GM23338 (cell line): ENCODE measurements around the gene GLCCI1. TPM values are rescaled to one million over a fixed set of nuclear protein-coding genes. Genes with fewer than 3 reads are reported as not detected.

Experiments used
- ATAC-seq: fragments of 200-7000 bp; cut with Tn5 transposase; 3 replicates; pipeline ENCODE4 v1.9.1; 2020
- DNase-seq: peaks from one replicate; pipeline ENCODE4 v3.0.0-alpha.2; 2015; ENCODE audit warnings: low spot score
- H2AFZ ChIP-seq: fragments of 200-600 bp; sonication (generic); 2 replicates; pipeline ENCODE4 v1.8.0; 2016; ENCODE audit warnings: antibody characterized with exemption, mild to moderate bottlenecking, moderate library complexity
- H3F3A ChIP-seq: fragments of 200-600 bp; sonication (generic); replicated peaks from 2 replicates; pipeline ENCODE4 v1.8.0; 2017; ENCODE audit warnings: antibody characterized with exemption, mixed run types, low read depth
- H3K27ac ChIP-seq: fragments of 200-600 bp; sonication (generic); 2 replicates; pipeline ENCODE4 v1.6.1; 2016; ENCODE audit warnings: low read depth
- H3K27me3 ChIP-seq: fragments of 200-600 bp; sonication (generic); 2 replicates; pipeline ENCODE4 v1.8.0; 2016; ENCODE audit warnings: mild to moderate bottlenecking, mixed run types, moderate library complexity; ENCODE audit not compliant: insufficient read depth
- H3K36me3 ChIP-seq: fragments of 200-600 bp; sonication (generic); 2 replicates; pipeline ENCODE4 v1.8.0; 2016; ENCODE audit warnings: mild to moderate bottlenecking; ENCODE audit not compliant: insufficient read depth
- H3K4me1 ChIP-seq: fragments of 200-600 bp; sonication (generic); 2 replicates; pipeline ENCODE4 v1.8.0; 2016; ENCODE audit warnings: mild to moderate bottlenecking, moderate library complexity; ENCODE audit not compliant: insufficient read depth
- H3K4me2 ChIP-seq: fragments of 200-600 bp; sonication (generic); 2 replicates; pipeline ENCODE4 v1.7.1; 2017; ENCODE audit warnings: mixed run types
- H3K4me3 ChIP-seq: fragments of 200-600 bp; sonication (generic); 2 replicates; pipeline ENCODE4 v1.6.1; 2016; ENCODE audit warnings: mixed run types
- H3K79me2 ChIP-seq: fragments of 200-600 bp; sonication (generic); replicated peaks from 2 replicates; pipeline ENCODE4 v1.8.0; 2017; ENCODE audit warnings: mild to moderate bottlenecking; ENCODE audit not compliant: insufficient read depth
- H3K9me2 ChIP-seq: fragments of 200-600 bp; sonication (generic); 2 replicates; pipeline ENCODE4 v1.8.0; 2017; ENCODE audit not compliant: insufficient read depth
- H4K20me1 ChIP-seq: fragments of 200-600 bp; sonication (generic); replicated peaks from 2 replicates; pipeline ENCODE4 v1.8.0; 2017; ENCODE audit warnings: mild to moderate bottlenecking; ENCODE audit not compliant: insufficient read depth
- H3K27ac Mint-ChIP-seq: 2 replicates; pipeline ENCODE4 v1.8.0; 2020; ENCODE audit warnings: inconsistent platforms, mild to moderate bottlenecking, moderate library complexity, mixed read lengths
- H3K27me3 Mint-ChIP-seq: 3 replicates; pipeline ENCODE4 v1.8.0; 2022; ENCODE audit warnings: low read depth, mild to moderate bottlenecking, moderate library complexity, mixed read lengths, inconsistent platforms; ENCODE audit not compliant: insufficient read depth, poor library complexity
- H3K36me3 Mint-ChIP-seq: 3 replicates; pipeline ENCODE4 v1.8.0; 2021; ENCODE audit warnings: low read depth, mild to moderate bottlenecking, inconsistent platforms, moderate library complexity, mixed read lengths
- H3K4me1 Mint-ChIP-seq: 3 replicates; pipeline ENCODE4 v1.8.0; 2020; ENCODE audit warnings: mild to moderate bottlenecking, inconsistent platforms, mixed read lengths
- H3K4me3 Mint-ChIP-seq: 3 replicates; pipeline ENCODE4 v1.8.0; 2021; ENCODE audit warnings: moderate library complexity, mild to moderate bottlenecking, inconsistent platforms, mixed read lengths
- H3K9me3 Mint-ChIP-seq: 3 replicates; pipeline ENCODE4 v1.8.0; 2020; ENCODE audit warnings: moderate library complexity, mild to moderate bottlenecking, inconsistent platforms, mixed read lengths
- CREB1 ChIP-seq: fragments of 250-450 bp; sonication (Bioruptor Pico); IDR thresholded peaks from 2 replicates; pipeline ENCODE4 v1.5.0; 2020; ENCODE audit warnings: low read depth, mild to moderate bottlenecking, moderate library complexity
- EZH2 ChIP-seq: fragments of 200-600 bp; sonication (generic); IDR thresholded peaks from one replicate; pipeline ENCODE4 v1.8.0; 2017; ENCODE audit warnings: antibody characterized with exemption, mild to moderate bottlenecking, low read depth; ENCODE audit not compliant: unreplicated experiment
- EZH2phosphoT487 ChIP-seq: fragments of 200-600 bp; sonication (generic); IDR thresholded peaks from one replicate; pipeline ENCODE4 v1.8.1; 2018; ENCODE audit warnings: antibody characterized with exemption; ENCODE audit not compliant: unreplicated experiment
- JUNB ChIP-seq: IDR thresholded peaks from one replicate; pipeline ENCODE4 v1.6.1; 2016; ENCODE audit warnings: antibody characterized with exemption; ENCODE audit not compliant: unreplicated experiment
- NANOG ChIP-seq: IDR thresholded peaks from 2 replicates; pipeline ENCODE4 v1.6.1; 2016; ENCODE audit warnings: antibody characterized with exemption, borderline replicate concordance
- POLR2AphosphoS5 ChIP-seq: IDR thresholded peaks from 2 replicates; pipeline ENCODE4 v1.6.1; 2016; ENCODE audit warnings: antibody characterized with exemption, low read depth
- STAT1 ChIP-seq: IDR thresholded peaks from one replicate; pipeline ENCODE4 v1.6.1; 2016; ENCODE audit warnings: antibody characterized with exemption; ENCODE audit not compliant: unreplicated experiment
- ZNF114 ChIP-seq: fragments of 250-450 bp; sonication (Bioruptor Pico); IDR thresholded peaks from 2 replicates; pipeline ENCODE4 v1.5.0; 2020; ENCODE audit warnings: mild to moderate bottlenecking, moderate library complexity
- ZNF331 ChIP-seq: fragments of 250-450 bp; sonication (Bioruptor Pico); IDR thresholded peaks from 2 replicates; pipeline ENCODE4 v1.5.0; 2020; ENCODE audit warnings: low read depth, mild to moderate bottlenecking, moderate library complexity
- polyA plus RNA-seq: library from polyadenylated mRNA; unstranded; fragments of >200 nt; fragmentation: Nextera tagmentation; extraction: Ambion mirVana; gene quantifications from 2 replicates; pipeline ENCODE4 v1.2.1, GENCODE V29; 2016
- total RNA-seq: library from RNA; depleted of rRNA; stranded (reverse); fragments of >200 nt; shearing (Covaris generic); gene quantifications from 2 replicates; pipeline ENCODE4 v1.2.3, GENCODE V29; 2014
- TF ChIP-seq, protein P1 (sequence below), 2 experiments: fragments of 200-600 bp in 1 of 2; sonication (generic) in 1 of 2; conservative IDR thresholded peaks; 2 replicates each; pipeline versions ENCODE4 v1.5.1 to v1.6.1; 2016 to 2017; ENCODE audit warnings: antibody characterized with exemption in 2 of 2, low read depth in 2 of 2, mild to moderate bottlenecking in 2 of 2, moderate library complexity in 1 of 2
- TF ChIP-seq, protein P2 (sequence below): IDR thresholded peaks from 2 replicates; pipeline ENCODE4 v1.6.1; 2016; ENCODE audit warnings: antibody characterized with exemption
- TF ChIP-seq, protein P3 (sequence below): fragments of 250-450 bp; sonication (Bioruptor Pico); IDR thresholded peaks from 2 replicates; pipeline ENCODE4 v1.5.0; 2020; ENCODE audit warnings: mild to moderate bottlenecking, moderate library complexity
- TF ChIP-seq, protein P4 (sequence below): IDR thresholded peaks from one replicate; pipeline ENCODE4 v1.6.1; 2018; ENCODE audit warnings: antibody characterized with exemption; ENCODE audit not compliant: unreplicated experiment

GLCCI1 gene
- total and polyA plus RNA-seq, 2 experiments from 2014 or later, result 15.0 to 15.7 TPM

DNA sequence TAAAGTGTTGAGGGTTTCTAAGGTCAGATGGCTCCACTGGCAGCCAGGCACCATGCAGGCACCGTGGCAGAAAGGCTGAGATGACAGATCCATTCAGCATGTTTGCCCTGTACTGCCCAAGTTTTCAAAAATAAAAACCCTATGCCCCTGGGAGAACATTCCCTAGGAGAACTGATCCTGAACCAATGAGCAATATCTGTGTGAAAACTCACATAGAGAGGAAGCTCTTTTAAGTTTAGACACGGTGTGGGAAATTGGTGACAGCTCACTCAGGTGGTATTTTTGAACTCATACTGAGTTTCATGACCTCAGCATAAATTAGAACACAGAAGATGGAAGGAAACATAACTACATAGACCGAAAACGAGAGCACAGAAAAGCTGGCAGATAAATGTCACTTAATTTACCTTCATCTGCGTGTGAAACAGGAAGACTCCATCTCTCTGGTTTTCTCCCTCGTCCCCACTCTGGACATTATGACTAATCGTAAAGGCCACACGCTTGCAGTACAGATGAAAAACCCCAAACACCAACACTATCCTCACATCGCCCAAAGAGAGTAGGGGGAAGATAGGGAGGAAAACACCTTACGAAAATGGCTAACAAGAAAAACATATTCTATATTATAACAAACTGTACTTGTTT, 165.6 kb downstream of the GLCCI1 start:
- Mint-ChIP-seq H3K4me3 (no peak overlapping the region), H3K36me3 (no peaks in the 10 kb centered on the region)

More for the DNA sequence above, 165.6 kb downstream of the GLCCI1 start:
- no peaks in the 10 kb centered on the region for H3K27me3 ChIP-seq
- Mint-ChIP-seq H3K4me1 (no peaks in the 10 kb centered on the region), H3K27me3 (no peaks in the 10 kb centered on the region), H3K9me3 (no peaks in the 10 kb centered on the region), H3K27ac (no peak overlapping the region)
- no peak overlapping the region for H3K4me2 ChIP-seq
- no peaks in the 10 kb centered on the region for H3K79me2 ChIP-seq
- TF ChIP-seq ZNF114 (CRISPR knock-in tag) (no peak), POLR2AphosphoS5 (no peak), NANOG (no peak), EZH2phosphoT487 (no peak), JUNB (no peak), EZH2 (no peak), STAT1 (no peak), CREB1 (no peak), ZNF331 (CRISPR knock-in tag) (no peak)
- TF ChIP-seq, protein P1, sequence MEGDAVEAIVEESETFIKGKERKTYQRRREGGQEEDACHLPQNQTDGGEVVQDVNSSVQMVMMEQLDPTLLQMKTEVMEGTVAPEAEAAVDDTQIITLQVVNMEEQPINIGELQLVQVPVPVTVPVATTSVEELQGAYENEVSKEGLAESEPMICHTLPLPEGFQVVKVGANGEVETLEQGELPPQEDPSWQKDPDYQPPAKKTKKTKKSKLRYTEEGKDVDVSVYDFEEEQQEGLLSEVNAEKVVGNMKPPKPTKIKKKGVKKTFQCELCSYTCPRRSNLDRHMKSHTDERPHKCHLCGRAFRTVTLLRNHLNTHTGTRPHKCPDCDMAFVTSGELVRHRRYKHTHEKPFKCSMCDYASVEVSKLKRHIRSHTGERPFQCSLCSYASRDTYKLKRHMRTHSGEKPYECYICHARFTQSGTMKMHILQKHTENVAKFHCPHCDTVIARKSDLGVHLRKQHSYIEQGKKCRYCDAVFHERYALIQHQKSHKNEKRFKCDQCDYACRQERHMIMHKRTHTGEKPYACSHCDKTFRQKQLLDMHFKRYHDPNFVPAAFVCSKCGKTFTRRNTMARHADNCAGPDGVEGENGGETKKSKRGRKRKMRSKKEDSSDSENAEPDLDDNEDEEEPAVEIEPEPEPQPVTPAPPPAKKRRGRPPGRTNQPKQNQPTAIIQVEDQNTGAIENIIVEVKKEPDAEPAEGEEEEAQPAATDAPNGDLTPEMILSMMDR (conservative IDR thresholded peaks at IDR 0.05; ENCODE audit: low read depth in 2 of 2), result no peak
- TF ChIP-seq, protein P2, sequence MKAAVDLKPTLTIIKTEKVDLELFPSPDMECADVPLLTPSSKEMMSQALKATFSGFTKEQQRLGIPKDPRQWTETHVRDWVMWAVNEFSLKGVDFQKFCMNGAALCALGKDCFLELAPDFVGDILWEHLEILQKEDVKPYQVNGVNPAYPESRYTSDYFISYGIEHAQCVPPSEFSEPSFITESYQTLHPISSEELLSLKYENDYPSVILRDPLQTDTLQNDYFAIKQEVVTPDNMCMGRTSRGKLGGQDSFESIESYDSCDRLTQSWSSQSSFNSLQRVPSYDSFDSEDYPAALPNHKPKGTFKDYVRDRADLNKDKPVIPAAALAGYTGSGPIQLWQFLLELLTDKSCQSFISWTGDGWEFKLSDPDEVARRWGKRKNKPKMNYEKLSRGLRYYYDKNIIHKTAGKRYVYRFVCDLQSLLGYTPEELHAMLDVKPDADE, result no peak
- TF ChIP-seq, protein P3, sequence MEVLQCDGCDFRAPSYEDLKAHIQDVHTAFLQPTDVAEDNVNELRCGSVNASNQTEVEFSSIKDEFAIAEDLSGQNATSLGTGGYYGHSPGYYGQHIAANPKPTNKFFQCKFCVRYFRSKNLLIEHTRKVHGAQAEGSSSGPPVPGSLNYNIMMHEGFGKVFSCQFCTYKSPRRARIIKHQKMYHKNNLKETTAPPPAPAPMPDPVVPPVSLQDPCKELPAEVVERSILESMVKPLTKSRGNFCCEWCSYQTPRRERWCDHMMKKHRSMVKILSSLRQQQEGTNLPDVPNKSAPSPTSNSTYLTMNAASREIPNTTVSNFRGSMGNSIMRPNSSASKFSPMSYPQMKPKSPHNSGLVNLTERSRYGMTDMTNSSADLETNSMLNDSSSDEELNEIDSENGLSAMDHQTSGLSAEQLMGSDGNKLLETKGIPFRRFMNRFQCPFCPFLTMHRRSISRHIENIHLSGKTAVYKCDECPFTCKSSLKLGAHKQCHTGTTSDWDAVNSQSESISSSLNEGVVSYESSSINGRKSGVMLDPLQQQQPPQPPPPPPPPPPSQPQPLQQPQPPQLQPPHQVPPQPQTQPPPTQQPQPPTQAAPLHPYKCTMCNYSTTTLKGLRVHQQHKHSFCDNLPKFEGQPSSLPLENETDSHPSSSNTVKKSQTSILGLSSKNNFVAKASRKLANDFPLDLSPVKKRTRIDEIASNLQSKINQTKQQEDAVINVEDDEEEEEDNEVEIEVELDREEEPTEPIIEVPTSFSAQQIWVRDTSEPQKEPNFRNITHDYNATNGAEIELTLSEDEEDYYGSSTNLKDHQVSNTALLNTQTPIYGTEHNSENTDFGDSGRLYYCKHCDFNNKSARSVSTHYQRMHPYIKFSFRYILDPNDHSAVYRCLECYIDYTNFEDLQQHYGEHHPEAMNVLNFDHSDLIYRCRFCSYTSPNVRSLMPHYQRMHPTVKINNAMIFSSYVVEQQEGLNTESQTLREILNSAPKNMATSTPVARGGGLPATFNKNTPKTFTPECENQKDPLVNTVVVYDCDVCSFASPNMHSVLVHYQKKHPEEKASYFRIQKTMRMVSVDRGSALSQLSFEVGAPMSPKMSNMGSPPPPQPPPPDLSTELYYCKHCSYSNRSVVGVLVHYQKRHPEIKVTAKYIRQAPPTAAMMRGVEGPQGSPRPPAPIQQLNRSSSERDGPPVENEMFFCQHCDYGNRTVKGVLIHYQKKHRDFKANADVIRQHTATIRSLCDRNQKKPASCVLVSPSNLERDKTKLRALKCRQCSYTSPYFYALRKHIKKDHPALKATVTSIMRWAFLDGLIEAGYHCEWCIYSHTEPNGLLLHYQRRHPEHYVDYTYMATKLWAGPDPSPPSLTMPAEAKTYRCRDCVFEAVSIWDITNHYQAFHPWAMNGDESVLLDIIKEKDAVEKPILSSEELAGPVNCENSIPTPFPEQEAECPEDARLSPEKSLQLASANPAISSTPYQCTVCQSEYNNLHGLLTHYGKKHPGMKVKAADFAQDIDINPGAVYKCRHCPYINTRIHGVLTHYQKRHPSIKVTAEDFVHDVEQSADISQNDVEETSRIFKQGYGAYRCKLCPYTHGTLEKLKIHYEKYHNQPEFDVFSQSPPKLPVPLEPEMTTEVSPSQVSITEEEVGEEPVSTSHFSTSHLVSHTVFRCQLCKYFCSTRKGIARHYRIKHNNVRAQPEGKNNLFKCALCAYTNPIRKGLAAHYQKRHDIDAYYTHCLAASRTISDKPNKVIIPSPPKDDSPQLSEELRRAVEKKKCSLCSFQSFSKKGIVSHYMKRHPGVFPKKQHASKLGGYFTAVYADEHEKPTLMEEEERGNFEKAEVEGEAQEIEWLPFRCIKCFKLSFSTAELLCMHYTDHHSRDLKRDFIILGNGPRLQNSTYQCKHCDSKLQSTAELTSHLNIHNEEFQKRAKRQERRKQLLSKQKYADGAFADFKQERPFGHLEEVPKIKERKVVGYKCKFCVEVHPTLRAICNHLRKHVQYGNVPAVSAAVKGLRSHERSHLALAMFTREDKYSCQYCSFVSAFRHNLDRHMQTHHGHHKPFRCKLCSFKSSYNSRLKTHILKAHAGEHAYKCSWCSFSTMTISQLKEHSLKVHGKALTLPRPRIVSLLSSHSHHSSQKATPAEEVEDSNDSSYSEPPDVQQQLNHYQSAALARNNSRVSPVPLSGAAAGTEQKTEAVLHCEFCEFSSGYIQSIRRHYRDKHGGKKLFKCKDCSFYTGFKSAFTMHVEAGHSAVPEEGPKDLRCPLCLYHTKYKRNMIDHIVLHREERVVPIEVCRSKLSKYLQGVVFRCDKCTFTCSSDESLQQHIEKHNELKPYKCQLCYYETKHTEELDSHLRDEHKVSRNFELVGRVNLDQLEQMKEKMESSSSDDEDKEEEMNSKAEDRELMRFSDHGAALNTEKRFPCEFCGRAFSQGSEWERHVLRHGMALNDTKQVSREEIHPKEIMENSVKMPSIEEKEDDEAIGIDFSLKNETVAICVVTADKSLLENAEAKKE, result no peak
- TF ChIP-seq, protein P4, sequence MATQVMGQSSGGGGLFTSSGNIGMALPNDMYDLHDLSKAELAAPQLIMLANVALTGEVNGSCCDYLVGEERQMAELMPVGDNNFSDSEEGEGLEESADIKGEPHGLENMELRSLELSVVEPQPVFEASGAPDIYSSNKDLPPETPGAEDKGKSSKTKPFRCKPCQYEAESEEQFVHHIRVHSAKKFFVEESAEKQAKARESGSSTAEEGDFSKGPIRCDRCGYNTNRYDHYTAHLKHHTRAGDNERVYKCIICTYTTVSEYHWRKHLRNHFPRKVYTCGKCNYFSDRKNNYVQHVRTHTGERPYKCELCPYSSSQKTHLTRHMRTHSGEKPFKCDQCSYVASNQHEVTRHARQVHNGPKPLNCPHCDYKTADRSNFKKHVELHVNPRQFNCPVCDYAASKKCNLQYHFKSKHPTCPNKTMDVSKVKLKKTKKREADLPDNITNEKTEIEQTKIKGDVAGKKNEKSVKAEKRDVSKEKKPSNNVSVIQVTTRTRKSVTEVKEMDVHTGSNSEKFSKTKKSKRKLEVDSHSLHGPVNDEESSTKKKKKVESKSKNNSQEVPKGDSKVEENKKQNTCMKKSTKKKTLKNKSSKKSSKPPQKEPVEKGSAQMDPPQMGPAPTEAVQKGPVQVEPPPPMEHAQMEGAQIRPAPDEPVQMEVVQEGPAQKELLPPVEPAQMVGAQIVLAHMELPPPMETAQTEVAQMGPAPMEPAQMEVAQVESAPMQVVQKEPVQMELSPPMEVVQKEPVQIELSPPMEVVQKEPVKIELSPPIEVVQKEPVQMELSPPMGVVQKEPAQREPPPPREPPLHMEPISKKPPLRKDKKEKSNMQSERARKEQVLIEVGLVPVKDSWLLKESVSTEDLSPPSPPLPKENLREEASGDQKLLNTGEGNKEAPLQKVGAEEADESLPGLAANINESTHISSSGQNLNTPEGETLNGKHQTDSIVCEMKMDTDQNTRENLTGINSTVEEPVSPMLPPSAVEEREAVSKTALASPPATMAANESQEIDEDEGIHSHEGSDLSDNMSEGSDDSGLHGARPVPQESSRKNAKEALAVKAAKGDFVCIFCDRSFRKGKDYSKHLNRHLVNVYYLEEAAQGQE, result no peak
- ATAC-seq (no peak), DNase-seq (no peak)
- H3K4me3 ChIP-seq, result no peak overlapping the region
- no peaks in the 10 kb centered on the region for H4K20me1 ChIP-seq
- H3K9me2 ChIP-seq, result peaks cover 11% of the 10 kb centered on the region; the same call in 1 of the 2 replicates
- H3F3A ChIP-seq, result no peaks in the 10 kb centered on the region
- H2AFZ ChIP-seq, result no peak overlapping the region
- H3K27ac ChIP-seq, result 0 out of 2 replicates have a peak overlapping the region, but pooled peaks have one; percentile 6
- H3K36me3 ChIP-seq, result no peaks in the 10 kb centered on the region
- no peaks in the 10 kb centered on the region for H3K4me1 ChIP-seq
